SJCRH30 (cell line): ENCODE results near the gene IQCF6. TPM values are rescaled to one million over a fixed set of nuclear protein-coding genes. Genes with fewer than 3 reads are reported as not detected.
"Not testable (repeated sequence)": the region's sequence is repeated elsewhere in the genome, so short reads cannot be mapped to it uniquely, and the experiment has no call there.

ENCODE experiments used
- DNase-seq, 2 experiments: peaks; one replicate each; pipeline ENCODE4 v3.0.0-alpha.2; 2015 to 2020
- H3K27ac ChIP-seq: fragments of 250-450 bp; sonication (Bioruptor Pico); 2 replicates; pipeline ENCODE4 v1.5.1; 2020; ENCODE audit warnings: mild to moderate bottlenecking, moderate library complexity
- H3K27me3 ChIP-seq: fragments of 250-450 bp; sonication (Bioruptor Pico); 2 replicates; pipeline ENCODE4 v1.5.1; 2020; ENCODE audit warnings: mild to moderate bottlenecking, moderate library complexity
- H3K36me3 ChIP-seq: fragments of 250-450 bp; sonication (Bioruptor Pico); 2 replicates; pipeline ENCODE4 v1.5.1; 2020; ENCODE audit warnings: mild to moderate bottlenecking, moderate library complexity
- H3K4me1 ChIP-seq: fragments of 250-450 bp; sonication (Bioruptor Pico); 2 replicates; pipeline ENCODE4 v1.5.1; 2020; ENCODE audit warnings: mild to moderate bottlenecking, moderate library complexity
- H3K4me3 ChIP-seq: fragments of 250-450 bp; sonication (Bioruptor Pico); 2 replicates; pipeline ENCODE4 v1.5.1; 2020; ENCODE audit warnings: mild to moderate bottlenecking, moderate library complexity
- H3K9me3 ChIP-seq: fragments of 250-450 bp; sonication (Bioruptor Pico); replicated peaks from 2 replicates; pipeline ENCODE4 v1.5.1; 2020; ENCODE audit warnings: mild to moderate bottlenecking, moderate library complexity
- total RNA-seq: library from RNA; depleted of rRNA; stranded (reverse); fragments of >200 nt; shearing (Covaris generic); gene quantifications from 2 replicates; pipeline ENCODE4 v1.2.3, GENCODE V29; 2014

IQCF6 gene
- total RNA-seq, 1 experiment from 2014 or later = not detected

DNA sequence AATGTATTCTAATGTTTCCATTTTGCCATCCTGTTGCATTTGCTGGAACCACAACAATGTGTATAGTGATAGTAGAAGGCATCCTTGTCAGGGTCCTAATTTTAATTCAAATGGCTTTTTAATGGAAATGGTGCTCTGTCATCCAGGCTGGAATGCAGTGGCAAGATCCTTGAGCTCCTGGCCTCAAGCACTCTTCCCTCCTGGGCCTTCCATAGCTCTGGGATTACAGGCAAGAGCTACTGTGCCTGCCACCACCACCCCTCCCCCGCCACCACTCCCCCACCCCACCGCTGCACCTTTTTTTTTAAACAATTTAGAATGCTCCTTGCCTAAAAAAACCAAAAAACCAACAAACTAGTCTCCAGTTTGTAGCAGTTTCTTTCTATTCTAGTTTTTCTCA is 15.2 kb upstream of the IQCF6 start:
- Histone ChIP-seq H3K36me3 (no peaks in the 10 kb centered on the region), H3K4me3 (no peak overlapping the region), H3K27ac (no peak overlapping the region), H3K4me1 (no peaks in the 10 kb centered on the region), H3K9me3 (no peaks in the 10 kb centered on the region), H3K27me3 (no peaks in the 10 kb centered on the region; the same call in 1 of the 2 replicates)
- no peak for DNase-seq

GRCh38 chr3:51792206-51792605 is 13.2 kb upstream of the IQCF6 start:
- H3K27ac ChIP-seq = no peak overlapping the region
- no peaks in the 10 kb centered on the region for H3K4me1 ChIP-seq
- no peak overlapping the region for H3K4me3 ChIP-seq
- no peaks in the 10 kb centered on the region; the same call in 1 of the 2 replicates for H3K27me3 ChIP-seq
- DNase-seq = no peak
- no peaks in the 10 kb centered on the region for H3K9me3 ChIP-seq
- H3K36me3 ChIP-seq = no peaks in the 10 kb centered on the region

DNA sequence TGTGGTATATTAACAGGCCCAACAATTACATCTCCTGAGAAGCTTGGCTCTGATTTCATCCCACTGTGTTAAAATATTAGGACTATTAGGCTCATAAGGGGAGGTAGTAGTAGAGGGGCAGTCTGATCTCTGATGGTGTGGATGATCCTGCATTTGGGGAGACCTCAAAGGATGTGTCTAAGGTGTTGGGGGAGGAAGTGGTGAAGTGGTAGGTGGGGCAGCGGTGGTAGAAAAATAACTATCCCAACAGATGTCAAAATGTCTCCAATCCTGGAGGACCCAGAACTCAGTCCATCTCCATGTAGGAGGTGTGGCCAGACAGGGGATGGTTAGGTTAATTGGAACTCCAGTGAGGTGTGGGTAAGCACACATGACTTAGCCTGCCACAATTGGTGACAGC is 10.4 kb upstream of the IQCF6 start:
- Histone ChIP-seq H3K4me1 (no peaks in the 10 kb centered on the region), H3K4me3 (no peak overlapping the region), H3K27me3 (no peaks in the 10 kb centered on the region; the same call in 1 of the 2 replicates), H3K9me3 (no peaks in the 10 kb centered on the region), H3K36me3 (no peaks in the 10 kb centered on the region), H3K27ac (no peak overlapping the region)
- no peak for DNase-seq

- H3K27me3 ChIP-seq, H3K36me3 ChIP-seq, DNase-seq, H3K27ac ChIP-seq, H3K4me3 ChIP-seq, H3K4me1 ChIP-seq, H3K9me3 ChIP-seq: not testable (repeated sequence)
Measured at GRCh38 chr3:51787576-51787975, 8.5 kb upstream of the IQCF6 start.

GRCh38 chr3:51786267-51786666 is 7.2 kb upstream of the IQCF6 start:
- H3K4me1 ChIP-seq = no peaks in the 10 kb centered on the region
- H3K27ac ChIP-seq = no peak overlapping the region
- no peaks in the 10 kb centered on the region for H3K36me3 ChIP-seq
- no peak overlapping the region for H3K4me3 ChIP-seq
- H3K27me3 ChIP-seq = no peaks in the 10 kb centered on the region
- DNase-seq = no peak
- no peaks in the 10 kb centered on the region for H3K9me3 ChIP-seq

DNA sequence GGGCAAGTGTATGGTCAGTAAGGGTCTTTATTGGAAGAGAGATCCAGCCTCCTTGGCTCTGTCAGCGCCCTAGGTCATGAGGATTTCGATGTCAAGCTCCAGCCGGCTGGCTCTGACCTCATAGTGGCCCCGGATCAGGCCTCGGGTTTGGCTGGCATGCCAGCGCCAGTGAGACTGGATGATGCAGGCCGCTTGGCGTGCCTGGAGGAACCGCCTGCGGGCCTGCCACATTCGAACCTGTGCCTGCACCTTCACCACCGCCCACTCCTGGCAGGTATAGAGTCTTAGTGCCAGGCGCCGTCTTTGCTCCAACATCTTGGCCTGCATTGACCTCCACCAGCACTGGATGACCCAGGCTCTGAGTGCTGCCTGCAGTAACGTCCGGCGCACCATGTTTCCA is 483 bp downstream of the IQCF6 start:
- H3K4me3 ChIP-seq = no peak overlapping the region
- DNase-seq = no peak
- H3K36me3 ChIP-seq = no peaks in the 10 kb centered on the region
- H3K4me1 ChIP-seq = no peaks in the 10 kb centered on the region
- no peaks in the 10 kb centered on the region for H3K9me3 ChIP-seq
- no peaks in the 10 kb centered on the region for H3K27me3 ChIP-seq
- H3K27ac ChIP-seq = no peak overlapping the region

- no peak overlapping the region for H3K4me3 ChIP-seq
- H3K36me3 ChIP-seq = no peaks in the 10 kb centered on the region
- no peaks in the 10 kb centered on the region for H3K27me3 ChIP-seq
- peak; percentile 53 to 59 for DNase-seq
- no peak overlapping the region for H3K27ac ChIP-seq
- H3K9me3 ChIP-seq = no peaks in the 10 kb centered on the region
- no peaks in the 10 kb centered on the region for H3K4me1 ChIP-seq
Measured at GRCh38 chr3:51777985-51778384, 1.1 kb downstream of the IQCF6 start.

GRCh38 chr3:51773529-51774056 is 5.4 kb downstream of the IQCF6 start:
- Histone ChIP-seq H3K27me3 (no peaks in the 10 kb centered on the region), H3K4me1 (no peaks in the 10 kb centered on the region), H3K4me3 (no peak overlapping the region), H3K27ac (no peak overlapping the region), H3K9me3 (no peaks in the 10 kb centered on the region), H3K36me3 (no peaks in the 10 kb centered on the region)
- DNase-seq = peak in 1 of 2 experiments; percentile 2

DNA sequence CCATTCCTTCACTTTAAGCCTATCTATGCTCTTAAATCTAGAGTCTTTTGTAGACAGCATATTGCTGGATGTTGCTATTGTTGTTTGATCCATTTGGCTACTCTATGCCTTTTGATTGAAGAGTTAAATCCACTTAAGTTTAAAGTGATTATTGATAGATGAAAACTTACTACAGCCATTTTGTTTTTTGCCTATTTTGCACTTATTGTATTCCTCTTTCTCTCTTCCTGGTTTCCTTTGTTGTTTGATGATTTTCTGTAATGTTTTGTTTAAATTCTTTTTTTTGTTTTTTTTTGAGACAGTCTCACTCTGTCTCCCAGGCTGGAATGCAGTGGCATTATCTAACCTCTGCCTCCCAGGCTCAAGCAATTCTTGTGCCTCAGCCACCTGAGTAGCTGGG is 19.8 kb downstream of the IQCF6 start:
- Histone ChIP-seq H3K36me3 (no peaks in the 10 kb centered on the region), H3K9me3 (no peaks in the 10 kb centered on the region), H3K27me3 (no peaks in the 10 kb centered on the region), H3K4me3 (no peak overlapping the region), H3K27ac (no peak overlapping the region), H3K4me1 (no peaks in the 10 kb centered on the region)
- no peak for DNase-seq

DNA sequence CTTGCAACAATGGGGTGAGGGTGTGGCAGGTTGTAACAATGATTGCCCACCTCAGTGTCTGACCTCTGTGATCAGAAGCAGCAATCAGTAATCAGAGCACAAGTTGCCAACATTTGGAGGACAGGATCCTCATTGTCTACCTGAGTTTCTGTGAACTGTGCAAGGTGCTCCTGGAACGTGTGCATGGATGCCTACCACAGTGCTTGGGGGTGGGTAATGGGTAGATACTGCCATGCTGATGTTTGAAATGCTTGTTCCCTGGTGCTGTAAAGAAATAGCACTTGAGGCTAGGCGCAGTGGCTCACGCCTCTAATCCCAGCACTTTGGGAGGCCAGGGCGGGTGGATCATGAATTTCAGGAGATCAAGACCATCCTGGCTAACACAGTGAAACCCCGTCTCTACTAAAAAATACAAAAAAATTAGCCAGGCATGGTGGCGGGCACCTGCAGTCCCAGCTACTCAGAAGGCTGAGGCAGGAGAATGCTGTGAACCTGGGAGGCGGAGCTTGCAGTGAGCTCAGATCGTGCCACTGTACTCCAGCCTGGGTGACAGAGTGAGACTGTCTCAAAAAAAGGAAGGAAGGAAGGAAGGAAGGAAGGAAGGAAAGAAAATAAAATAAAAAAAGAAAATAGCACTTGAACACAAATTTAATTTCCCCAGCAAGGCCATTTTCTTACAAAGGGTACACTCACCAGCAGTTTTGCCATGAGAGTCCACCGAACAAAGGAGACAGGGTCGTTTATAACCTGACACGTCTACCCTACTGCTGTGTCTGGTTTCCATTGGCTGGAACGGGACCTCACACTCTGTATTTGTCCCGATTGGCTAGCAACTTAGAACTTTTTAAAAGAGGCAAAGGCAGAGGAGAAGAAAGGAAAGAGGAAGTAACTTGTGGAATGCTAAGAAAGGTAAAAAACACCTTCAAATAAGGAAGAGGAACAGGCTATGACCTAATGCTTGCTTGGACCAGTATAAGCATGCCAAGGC is 25.0 kb downstream of the IQCF6 start:
- not testable (repeated sequence) for DNase-seq, H3K9me3 ChIP-seq, H3K27me3 ChIP-seq, H3K36me3 ChIP-seq, H3K4me1 ChIP-seq, H3K4me3 ChIP-seq, H3K27ac ChIP-seq

GRCh38 chr3:51751287-51751686 is 27.8 kb downstream of the IQCF6 start:
- Histone ChIP-seq H3K9me3 (peaks cover 10% of the 10 kb centered on the region), H3K36me3 (no peaks in the 10 kb centered on the region), H3K27me3 (no peaks in the 10 kb centered on the region), H3K4me3 (no peak overlapping the region), H3K27ac (no peak overlapping the region), H3K4me1 (no peaks in the 10 kb centered on the region)
- DNase-seq = no peak

- Histone ChIP-seq H3K4me3 (no peak overlapping the region), H3K27ac (no peak overlapping the region), H3K9me3 (peaks cover 10% of the 10 kb centered on the region), H3K4me1 (no peaks in the 10 kb centered on the region), H3K27me3 (no peaks in the 10 kb centered on the region), H3K36me3 (no peaks in the 10 kb centered on the region)
- no peak for DNase-seq
Measured at GRCh38 chr3:51750878-51751277, 28.2 kb downstream of the IQCF6 start.

DNA sequence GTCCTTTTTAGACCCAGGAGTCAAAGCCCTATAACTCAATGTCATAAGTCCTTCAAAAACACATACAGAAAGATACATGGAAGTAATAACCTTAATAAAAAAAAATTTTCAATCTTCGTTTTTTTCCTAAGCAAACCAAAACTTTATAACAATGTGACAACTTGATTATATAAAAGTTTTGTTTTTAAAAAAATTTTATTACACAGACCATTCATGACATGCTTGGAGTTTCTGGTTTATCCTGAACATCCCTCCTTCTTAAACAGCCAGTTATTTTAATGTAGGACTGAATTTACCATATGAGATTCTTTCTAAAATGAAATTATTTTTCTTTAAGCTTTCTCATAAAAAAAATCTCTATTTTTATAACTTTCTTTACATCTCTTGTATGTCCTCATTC is 30.7 kb downstream of the IQCF6 start:
- H3K4me1 ChIP-seq = no peaks in the 10 kb centered on the region
- DNase-seq = no peak
- no peaks in the 10 kb centered on the region for H3K36me3 ChIP-seq
- no peak overlapping the region for H3K27ac ChIP-seq
- H3K27me3 ChIP-seq = no peaks in the 10 kb centered on the region
- H3K4me3 ChIP-seq = no peak overlapping the region
- peaks cover 10% of the 10 kb centered on the region for H3K9me3 ChIP-seq

DNA sequence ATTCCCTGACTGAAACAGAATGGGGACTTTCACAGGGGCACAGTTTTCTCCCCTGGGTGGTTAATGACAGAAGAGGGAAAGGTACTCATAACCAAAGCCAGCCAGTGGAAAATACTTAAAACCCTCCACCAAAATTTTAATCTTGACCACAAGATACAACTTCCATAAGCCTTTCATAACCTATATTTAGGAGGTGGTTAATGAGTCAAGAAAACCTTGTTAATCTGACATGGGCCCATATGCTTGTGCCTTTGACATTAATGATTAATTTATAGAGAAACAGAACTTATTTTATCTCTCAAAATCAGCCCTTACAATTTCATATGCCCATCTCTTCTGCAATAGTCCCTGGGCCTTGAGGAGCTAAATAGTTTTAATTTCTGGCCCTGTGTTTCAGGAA is 31.2 kb downstream of the IQCF6 start:
- Histone ChIP-seq H3K27ac (no peak overlapping the region), H3K4me3 (no peak overlapping the region), H3K4me1 (no peaks in the 10 kb centered on the region), H3K9me3 (peaks cover 10% of the 10 kb centered on the region), H3K27me3 (no peaks in the 10 kb centered on the region), H3K36me3 (no peaks in the 10 kb centered on the region)
- DNase-seq = no peak

DNA sequence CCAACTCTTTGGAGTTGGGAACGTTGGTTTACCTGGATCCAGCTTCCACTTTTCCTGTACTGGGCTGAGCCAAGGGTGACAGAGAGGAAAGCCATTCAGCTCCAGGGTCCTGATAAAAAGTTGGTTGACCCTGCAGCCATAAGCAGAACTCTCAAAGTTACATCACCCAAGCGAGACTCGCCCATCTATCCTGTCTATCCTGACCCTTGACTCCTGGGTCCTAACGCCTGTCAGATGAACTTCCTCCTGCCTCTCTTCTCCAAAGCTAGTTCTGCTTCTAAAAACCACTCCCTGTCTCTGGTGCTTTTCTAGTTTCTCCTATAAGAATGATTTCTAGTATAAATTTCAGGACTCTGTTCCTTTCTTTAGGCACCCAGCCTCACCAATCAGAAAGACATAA is 36.1 kb downstream of the IQCF6 start:
- not testable (repeated sequence) for H3K27ac ChIP-seq, H3K4me3 ChIP-seq, H3K27me3 ChIP-seq, H3K4me1 ChIP-seq, H3K9me3 ChIP-seq, H3K36me3 ChIP-seq
- DNase-seq = peak in 1 of 2 experiments; percentile 6

GRCh38 chr3:51742320-51742719 is 36.7 kb downstream of the IQCF6 start:
- not testable (repeated sequence) for H3K4me3 ChIP-seq, H3K36me3 ChIP-seq, H3K27me3 ChIP-seq, DNase-seq, H3K9me3 ChIP-seq, H3K27ac ChIP-seq, H3K4me1 ChIP-seq
